SH-SY5Y (cell line): ENCODE data around the gene YDJC.

Source experiments
- GATA2 ChIP-seq: IDR thresholded peaks from 2 replicates; pipeline ENCODE4 v1.6.1; 2011; ENCODE audit warnings: mild to moderate bottlenecking, low read depth, low read length
- GATA3 ChIP-seq: IDR thresholded peaks from 2 replicates; pipeline ENCODE4 v1.6.1; 2011; ENCODE audit warnings: low read depth, mild to moderate bottlenecking, low read length, moderate library complexity

Gene YDJC

DNA sequence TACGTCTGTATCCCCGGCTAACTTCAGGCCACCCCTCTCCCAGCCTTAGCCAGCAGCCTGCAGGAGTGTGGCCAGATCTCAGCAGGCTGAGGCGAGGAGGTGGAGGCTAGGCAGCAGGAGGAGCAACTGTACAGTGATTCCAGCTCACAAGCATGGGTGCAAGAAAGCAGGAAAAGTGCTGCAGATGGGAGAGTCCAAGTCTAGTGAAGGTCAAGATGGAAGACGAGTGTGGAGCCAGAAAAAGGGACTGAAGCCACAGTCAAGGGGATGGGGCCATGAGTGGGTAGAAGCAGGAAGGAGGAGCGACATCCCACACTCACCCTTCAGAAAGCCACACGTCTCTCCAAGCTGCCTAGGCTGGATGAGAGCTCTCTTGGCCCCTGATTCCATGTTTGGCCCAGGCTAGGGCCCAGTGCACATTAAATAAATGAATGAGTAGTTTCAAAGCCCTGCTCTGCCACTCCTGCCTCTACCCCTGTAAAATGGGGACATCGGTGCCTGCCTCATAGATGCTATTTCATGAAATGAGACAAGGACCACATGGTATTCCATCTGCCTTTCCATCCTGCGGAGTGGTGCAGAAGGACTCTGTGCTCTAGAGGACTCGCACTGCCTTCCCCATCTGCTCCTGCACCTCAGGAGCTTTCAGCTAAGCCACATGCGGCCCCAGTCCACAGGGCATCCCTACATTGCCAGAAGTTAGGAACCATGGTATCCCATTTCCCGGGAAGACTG, 2.9 kb downstream of the YDJC start:
- TF ChIP-seq GATA3 (no peak), GATA2 (no peak)

GRCh38 chr22:21626073-21626734, 3.6 kb downstream of the YDJC start:
- TF ChIP-seq GATA3: no peak
- TF ChIP-seq GATA2: no peak

GRCh38 chr22:21624880-21625791, 4.7 kb downstream of the YDJC start:
- TF ChIP-seq GATA2 (no peak), GATA3 (no peak)

DNA sequence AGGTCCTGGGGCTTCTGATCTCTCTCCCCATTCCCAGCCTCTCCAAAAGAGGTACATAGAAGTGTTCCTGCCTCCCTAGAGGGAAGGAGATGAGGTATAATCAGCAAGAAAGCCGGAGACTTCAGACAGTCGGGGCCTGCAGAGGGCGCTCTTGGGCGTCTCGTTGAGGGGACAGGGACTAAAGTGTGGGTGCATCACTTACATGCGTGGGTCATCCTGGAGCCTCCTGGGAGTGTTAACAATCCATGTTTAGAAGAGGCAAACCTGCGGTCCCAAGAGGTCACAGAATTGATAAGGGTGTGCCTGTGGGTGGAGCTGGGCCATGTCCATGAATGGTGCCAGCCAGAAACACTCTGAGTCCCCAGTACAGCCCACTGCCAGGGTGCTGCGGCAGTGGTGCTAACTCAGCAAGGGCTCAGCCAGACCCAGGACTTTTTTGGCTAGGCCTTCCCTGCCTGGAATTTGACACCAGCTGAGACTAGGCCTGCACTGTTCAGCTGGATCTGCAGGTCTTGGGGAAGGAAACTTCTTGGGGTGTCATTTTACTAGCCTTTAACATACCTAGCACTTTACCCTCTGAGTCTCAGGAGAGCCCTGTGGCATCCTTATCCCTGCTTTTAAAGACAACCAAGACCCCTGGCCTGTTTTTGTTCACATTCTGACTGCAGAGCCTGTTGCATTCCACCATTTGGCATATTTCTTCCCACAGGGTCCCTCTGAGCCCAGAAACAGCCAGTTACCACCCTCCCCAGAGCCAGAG, 5.5 kb downstream of the YDJC start:
- no peak for TF ChIP-seq GATA3
- no peak for TF ChIP-seq GATA2

DNA sequence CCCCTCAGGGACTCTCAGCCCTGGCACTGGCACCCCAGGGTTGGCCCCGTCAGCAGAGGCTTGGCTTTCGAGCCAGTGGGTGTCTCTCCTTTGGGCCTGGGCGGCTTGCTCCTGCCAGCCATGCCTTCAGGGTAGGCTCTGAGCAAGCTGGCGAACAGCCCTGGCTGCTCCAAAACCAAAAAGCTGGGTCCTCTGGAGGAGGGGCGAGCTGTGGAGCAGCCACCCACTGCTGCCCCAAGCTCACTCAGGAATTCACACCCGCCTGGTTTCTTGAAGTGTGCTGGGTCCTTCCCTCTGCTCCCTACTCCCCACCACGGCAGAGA, 6.2 kb downstream of the YDJC start:
- no peak for TF ChIP-seq GATA3

DNA sequence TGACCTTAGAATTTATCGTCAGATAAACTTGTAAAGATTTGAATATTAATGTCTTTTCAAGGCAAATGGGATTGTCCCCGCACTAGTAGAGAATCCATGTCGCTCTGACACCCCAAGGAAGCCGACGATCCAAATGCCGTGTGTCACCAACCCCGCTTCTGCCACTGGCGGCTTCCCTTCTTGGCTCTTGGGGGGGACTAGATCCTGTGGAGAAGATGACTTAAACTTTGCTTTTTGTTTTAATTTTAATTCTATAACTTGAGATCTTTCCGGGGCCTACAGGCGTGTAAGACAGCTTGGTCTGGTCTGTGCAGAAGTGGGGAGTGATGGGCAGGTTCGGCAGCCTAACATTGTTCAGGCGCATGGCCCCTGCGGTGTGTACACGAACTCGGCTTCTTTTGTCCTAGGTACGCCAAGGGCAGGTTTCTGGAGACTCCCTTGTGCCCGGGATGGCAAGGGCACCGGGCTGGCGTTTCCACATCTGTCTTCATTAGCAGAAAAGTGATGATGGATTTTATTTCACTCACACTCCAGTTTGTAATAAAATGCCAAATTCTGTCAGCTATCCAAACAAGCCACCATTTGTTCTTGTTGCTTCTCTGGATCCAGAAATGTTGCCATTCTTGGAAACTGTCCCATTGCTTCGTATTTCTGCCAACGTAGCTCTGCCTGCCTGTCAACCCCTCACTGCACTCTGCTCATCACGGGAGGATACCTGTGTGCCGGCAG, 6.7 kb downstream of the YDJC start:
- TF ChIP-seq GATA3 (no peak), GATA2 (no peak)

DNA sequence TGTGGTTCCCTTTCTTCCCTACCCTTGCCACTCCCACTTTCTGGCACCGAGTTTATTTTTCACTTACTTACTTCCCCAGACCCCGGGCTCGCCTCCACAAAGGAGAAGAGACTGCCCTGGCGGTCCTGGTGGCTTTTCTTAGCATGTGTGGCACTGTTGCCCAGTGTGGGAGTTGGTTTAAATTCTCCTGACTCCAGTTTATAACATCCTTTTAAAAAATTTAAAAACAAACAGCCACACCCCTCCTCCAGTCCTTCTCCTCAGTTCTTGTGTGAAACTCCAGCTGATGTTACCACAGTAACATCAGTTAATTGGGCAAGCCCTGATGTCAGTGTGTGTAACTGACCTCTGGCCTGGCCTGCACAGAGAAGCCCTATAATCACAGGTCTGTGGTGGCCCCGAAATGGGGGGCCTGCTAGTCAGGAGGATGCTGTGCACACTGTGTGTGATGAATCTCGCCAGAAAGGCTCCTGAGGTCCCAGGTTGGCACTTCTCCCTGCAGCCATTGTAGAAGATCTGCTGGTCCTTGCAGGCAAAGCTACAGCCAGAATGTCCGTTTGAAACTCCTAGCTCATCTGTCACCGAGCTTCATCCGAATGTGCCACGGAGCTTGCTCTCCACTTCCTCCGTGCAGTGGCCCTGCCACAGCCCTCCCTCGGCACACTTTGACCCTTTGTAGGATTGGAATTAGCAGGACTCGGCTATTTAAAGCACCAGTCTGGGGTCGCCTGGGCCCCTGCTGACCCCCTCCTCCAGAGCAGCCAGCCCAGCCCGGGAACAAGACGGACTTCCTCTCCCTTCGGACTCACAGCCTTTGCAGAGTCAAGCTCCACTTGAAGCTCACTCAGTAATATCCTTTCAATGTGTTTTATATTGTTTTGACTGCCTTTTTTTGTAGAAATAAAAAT, 7.6 kb downstream of the YDJC start:
- no peak for TF ChIP-seq GATA3
- no peak for TF ChIP-seq GATA2

GRCh38 chr22:21621025-21621424, 8.8 kb downstream of the YDJC start:
- no peak for TF ChIP-seq GATA3
- no peak for TF ChIP-seq GATA2

DNA sequence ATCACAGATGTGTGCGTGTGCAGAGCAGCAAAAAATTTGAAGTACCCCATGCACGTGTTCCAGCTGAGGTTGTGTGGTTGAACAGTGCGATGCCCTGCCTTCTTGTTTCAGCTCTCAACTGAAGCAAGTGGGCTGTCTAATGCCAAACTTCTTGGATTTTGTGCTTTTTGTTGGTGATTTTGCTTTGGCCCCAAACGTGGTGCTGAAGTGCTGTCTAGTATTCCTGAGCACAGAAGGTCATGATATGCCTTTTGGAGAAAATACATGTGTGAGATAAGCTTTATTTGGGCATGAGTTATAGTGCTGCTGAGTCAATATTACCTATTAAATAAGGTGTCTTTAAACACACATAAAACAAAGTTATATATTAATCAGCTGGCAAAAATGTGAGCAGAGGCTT, 14.1 kb downstream of the YDJC start:
- TF ChIP-seq GATA2: no peak
- no peak for TF ChIP-seq GATA3

DNA sequence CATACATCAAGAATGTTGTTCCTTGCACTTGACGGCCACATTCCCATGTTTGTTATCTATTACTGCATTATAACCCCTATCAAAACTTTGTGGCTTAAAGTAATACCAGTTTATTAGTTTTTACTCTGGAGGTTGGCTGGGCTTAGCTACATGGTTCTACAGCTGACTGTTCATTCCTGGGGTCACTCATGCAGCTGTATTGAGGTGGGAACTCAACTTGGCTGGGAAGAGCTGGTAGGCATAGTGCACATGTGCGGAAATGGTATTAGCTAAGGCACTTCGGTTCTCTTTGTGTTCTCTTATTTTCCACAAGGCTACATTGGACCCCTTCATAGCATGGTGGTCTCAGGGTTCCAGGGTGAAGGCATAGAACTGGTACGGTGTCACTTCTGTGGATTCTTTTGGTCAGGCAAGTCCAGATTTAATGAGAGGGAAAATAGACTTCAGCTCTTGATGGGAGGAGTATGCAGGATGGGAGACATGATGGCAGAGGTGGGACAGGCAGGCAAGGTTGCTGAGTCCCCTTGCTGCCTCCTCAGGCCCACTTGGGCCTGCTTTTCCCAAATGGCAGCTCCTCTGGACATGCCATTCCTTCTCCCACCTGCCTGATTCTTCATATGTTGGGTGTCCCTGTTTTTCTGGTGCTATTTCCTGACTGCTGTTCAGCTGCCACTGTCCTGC, 16.1 kb downstream of the YDJC start:
- TF ChIP-seq GATA2 (no peak), GATA3 (no peak)

GRCh38 chr22:21612858-21613257, 17.0 kb downstream of the YDJC start:
- TF ChIP-seq GATA2 (no peak), GATA3 (no peak)
